H9 (cell line): Measurements from ENCODE around the gene TRMT6. TPM values are rescaled to one million over a fixed set of nuclear protein-coding genes. Genes with fewer than 3 reads are reported as not detected.

Experiments used
- DNase-seq: peaks from one replicate; pipeline ENCODE4 v3.0.0-alpha.2; 2017
- H2AFZ ChIP-seq: one replicate; pipeline ENCODE4 v1.6.1; 2013; ENCODE audit warnings: mild to moderate bottlenecking, low read length, control low read depth, moderate library complexity
- H2AK5ac ChIP-seq: 2 replicates; pipeline ENCODE4 v1.6.1; 2013; ENCODE audit warnings: low read length, control low read depth, mixed read lengths; ENCODE audit not compliant: insufficient read length
- H2BK120ac ChIP-seq: one replicate; pipeline ENCODE4 v1.6.1; 2013; ENCODE audit warnings: low read depth, mild to moderate bottlenecking, low read length, control low read depth, inconsistent platforms; ENCODE audit not compliant: poor library complexity, severe bottlenecking
- H2BK12ac ChIP-seq: 2 replicates; pipeline ENCODE4 v1.6.1; 2013; ENCODE audit warnings: low read length, control low read depth, mixed read lengths, low read depth; ENCODE audit not compliant: insufficient read length
- H2BK15ac ChIP-seq: 2 replicates; pipeline ENCODE4 v1.6.1; 2013; ENCODE audit warnings: low read depth, low read length, control low read depth
- H2BK20ac ChIP-seq: one replicate; pipeline ENCODE4 v1.6.1; 2013; ENCODE audit warnings: low read depth, mild to moderate bottlenecking, low read length, control low read depth, inconsistent platforms; ENCODE audit not compliant: poor library complexity, severe bottlenecking
- H2BK5ac ChIP-seq: 2 replicates; pipeline ENCODE4 v1.6.1; 2013; ENCODE audit warnings: low read length, control low read depth, mixed read lengths; ENCODE audit not compliant: insufficient read length
- H3K14ac ChIP-seq: 2 replicates; pipeline ENCODE4 v1.6.1; 2013; ENCODE audit warnings: low read length, control low read depth; ENCODE audit not compliant: insufficient read depth
- H3K18ac ChIP-seq: 2 replicates; pipeline ENCODE4 v1.6.1; 2013; ENCODE audit warnings: low read depth, mild to moderate bottlenecking, mixed read lengths, low read length, control low read depth; ENCODE audit not compliant: insufficient read length
- H3K23ac ChIP-seq: 2 replicates; pipeline ENCODE4 v1.6.1; 2013; ENCODE audit warnings: low read length, control low read depth, mixed read lengths, low read depth; ENCODE audit not compliant: insufficient read length
- H3K23me2 ChIP-seq: 2 replicates; pipeline ENCODE4 v1.6.1; 2013; ENCODE audit warnings: low read depth, mild to moderate bottlenecking, mixed read lengths, low read length, control low read depth; ENCODE audit not compliant: insufficient read length, poor library complexity, severe bottlenecking
- H3K27ac ChIP-seq: 2 replicates; pipeline ENCODE4 v1.5.1; 2013; ENCODE audit warnings: low read length, control low read depth, mixed read lengths, low read depth; ENCODE audit not compliant: insufficient read length
- H3K27me3 ChIP-seq: 2 replicates; pipeline ENCODE4 v1.6.1; 2013; ENCODE audit warnings: low read length, control low read depth, inconsistent platforms; ENCODE audit not compliant: insufficient read depth
- H3K4ac ChIP-seq: 2 replicates; pipeline ENCODE4 v1.6.1; 2013; ENCODE audit warnings: low read depth, mild to moderate bottlenecking, control low read depth, inconsistent platforms, low read length, moderate library complexity
- H3K4me1 ChIP-seq: 2 replicates; pipeline ENCODE4 v1.6.1; 2013; ENCODE audit warnings: low read length, control low read depth, inconsistent platforms; ENCODE audit not compliant: insufficient read depth
- H3K4me2 ChIP-seq: 2 replicates; pipeline ENCODE4 v1.6.1; 2013; ENCODE audit warnings: low read length, control low read depth, mixed read lengths; ENCODE audit not compliant: insufficient read length, insufficient read depth
- H3K56ac ChIP-seq: 2 replicates; pipeline ENCODE4 v1.6.1; 2013; ENCODE audit warnings: low read depth, mild to moderate bottlenecking, mixed read lengths, low read length, control low read depth; ENCODE audit not compliant: insufficient read length
- H3K79me1 ChIP-seq: 2 replicates; pipeline ENCODE4 v1.6.1; 2013; ENCODE audit warnings: low read depth, mild to moderate bottlenecking, moderate library complexity, low read length, control low read depth, inconsistent platforms; ENCODE audit not compliant: insufficient read depth, poor library complexity, severe bottlenecking
- H3K79me2 ChIP-seq: 2 replicates; pipeline ENCODE4 v1.6.1; 2013; ENCODE audit warnings: low read length, control low read depth, inconsistent platforms; ENCODE audit not compliant: insufficient read depth
- H3K9ac ChIP-seq: 2 replicates; pipeline ENCODE4 v1.6.1; 2013; ENCODE audit warnings: low read length, control low read depth, mixed read lengths; ENCODE audit not compliant: insufficient read length; ENCODE audit errors: extremely low read depth
- H3K9me3 ChIP-seq: one replicate; pipeline ENCODE4 v1.6.1; 2013; ENCODE audit warnings: low read depth, low read length, inconsistent platforms; ENCODE audit not compliant: control insufficient read depth
- H3T11ph ChIP-seq: one replicate; pipeline ENCODE4 v1.6.1; 2013; ENCODE audit warnings: mild to moderate bottlenecking, low read length, control low read depth, inconsistent platforms
- H4K20me1 ChIP-seq: one replicate; pipeline ENCODE4 v1.6.1; 2013; ENCODE audit not compliant: control insufficient read depth, insufficient read length, insufficient read depth
- H4K5ac ChIP-seq: 2 replicates; pipeline ENCODE4 v1.6.1; 2013; ENCODE audit warnings: low read depth, mild to moderate bottlenecking, mixed read lengths, low read length, control low read depth; ENCODE audit not compliant: insufficient read length
- H4K8ac ChIP-seq: replicated peaks from 2 replicates; pipeline ENCODE4 v1.6.1; 2013; ENCODE audit warnings: low read length, control low read depth, mixed read lengths, low read depth; ENCODE audit not compliant: insufficient read length
- H4K91ac ChIP-seq: 2 replicates; pipeline ENCODE4 v1.6.1; 2013; ENCODE audit warnings: low read depth, mild to moderate bottlenecking, moderate library complexity, mixed read lengths, low read length, control low read depth; ENCODE audit not compliant: insufficient read length
- H3K27ac Mint-ChIP-seq, 3 experiments: 2 replicates in 2 of 3; 3 replicates in 1 of 3; pipeline ENCODE4 v1.8.0; 2020 to 2021; ENCODE audit warnings: mixed read lengths in 3 of 3, mild to moderate bottlenecking in 1 of 3, moderate library complexity in 1 of 3
- H3K27me3 Mint-ChIP-seq: 2 replicates; pipeline ENCODE4 v1.8.0; 2021; ENCODE audit warnings: low read depth, mild to moderate bottlenecking, moderate library complexity, mixed read lengths
- H3K36me3 Mint-ChIP-seq, 3 experiments: 2 replicates in 2 of 3; 3 replicates in 1 of 3; pipeline ENCODE4 v1.8.0; 2020 to 2021; ENCODE audit warnings: low read depth in 3 of 3, mixed read lengths in 3 of 3; ENCODE audit not compliant: insufficient read depth in 1 of 3
- H3K4me1 Mint-ChIP-seq, 2 experiments: 2 replicates each; pipeline ENCODE4 v1.8.0; 2020; ENCODE audit warnings: mixed read lengths in 2 of 2
- H3K4me3 Mint-ChIP-seq, 2 experiments: 2 replicates in 1 of 2; 3 replicates in 1 of 2; pipeline ENCODE4 v1.8.0; 2020 to 2021; ENCODE audit warnings: mild to moderate bottlenecking in 2 of 2, mixed read lengths in 2 of 2, moderate library complexity in 1 of 2
- H3K9me3 Mint-ChIP-seq, 2 experiments: 2 replicates in 1 of 2; 3 replicates in 1 of 2; pipeline ENCODE4 v1.8.0; 2020; ENCODE audit warnings: mild to moderate bottlenecking in 2 of 2, mixed read lengths in 2 of 2, moderate library complexity in 1 of 2
- CTCF ChIP-seq: fragments of 200-600 bp; sonication (generic); conservative IDR thresholded peaks from 3 replicates; pipeline ENCODE4 v1.8.0; 2021; ENCODE audit warnings: antibody characterized with exemption, mild to moderate bottlenecking
- WGBS: extraction: QIAGEN DNeasy Blood & Tissue Kit; methylation state at CpG from one replicate; pipeline ENCODE4 v1.1.7; 2013; ENCODE audit warnings: missing lambda C conversion rate, low lambda C conversion rate, mixed read lengths; ENCODE audit not compliant: insufficient read length; ENCODE audit errors: extremely low coverage; 5-methylcytosine and 5-hydroxymethylcytosine counted together
- total RNA-seq: library from RNA; stranded (reverse); gene quantifications from 2 replicates; pipeline ENCODE4 v1.2.1, GENCODE V29; 2021

TRMT6 gene
- total RNA-seq, 1 experiment from 2014 or later = 34.4 TPM

GRCh38 chr20:5947276-5947675 is 3.1 kb downstream of the TRMT6 start:
- Histone ChIP-seq H4K8ac (no peak overlapping the region), H3K4ac (no peak overlapping the region), H3K27ac (no peak overlapping the region), H3K23ac (no peak overlapping the region), H3K4me2 (no peak overlapping the region), H2BK15ac (no peak overlapping the region), H2BK5ac (no peak overlapping the region), H3K4me1 (no peaks in the 10 kb centered on the region; the same call in 1 of the 2 replicates), H3K23me2 (peaks cover 7% of the 10 kb centered on the region), H2AK5ac (no peak overlapping the region), H4K20me1 (no peaks in the 10 kb centered on the region), H3K18ac (no peak overlapping the region), H4K91ac (no peak overlapping the region), H3K9ac (no peak overlapping the region), H2BK120ac (no peak overlapping the region), H2BK12ac (no peak overlapping the region), H4K5ac (no peak overlapping the region), H3T11ph (no peak overlapping the region), H3K9me3 (no peaks in the 10 kb centered on the region), H3K27me3 (no peaks in the 10 kb centered on the region), H3K79me2 (peaks cover 3% of the 10 kb centered on the region; the same call in 1 of the 2 replicates), H3K56ac (no peak overlapping the region), H2AFZ (no peak overlapping the region), H3K14ac (no peak overlapping the region), H3K79me1 (peaks cover 13% of the 10 kb centered on the region), H2BK20ac (no peak overlapping the region)
- Mint-ChIP-seq H3K36me3 (peaks cover 12 to 66% (median 36%) of the 10 kb centered on the region in 3 experiments; a peak in 5 of 7 replicates), H3K4me3 (no peak overlapping the region), H3K9me3 (no peaks in the 10 kb centered on the region; a peak in 1 of 5 replicates), H3K27ac (no peak overlapping the region), H3K4me1 (peaks cover 8 to 14% of the 10 kb centered on the region in 2 experiments), H3K27me3 (no peaks in the 10 kb centered on the region; the same call in 1 of the 2 replicates)
- DNase-seq = no peak
- WGBS = no CpG with 5 or more reads among the region's 6 CpGs
- no peak for TF ChIP-seq CTCF
